K562 (cell line): ENCODE results near the gene WDFY2. TPM values are rescaled to one million over a fixed set of nuclear protein-coding genes. Genes with fewer than 3 reads are reported as not detected.
A peak's percentile ranks its signal among the peaks of the same experiment; 100 is the strongest.

Source experiments
- CBX2 ChIP-seq: fragments of 200-600 bp; sonication (generic); IDR thresholded peaks from one replicate; pipeline ENCODE4 v1.6.1; 2012; ENCODE audit warnings: mild to moderate bottlenecking, low read length, inconsistent platforms; ENCODE audit not compliant: insufficient read depth, poor library complexity, severe bottlenecking
- DNMT1 ChIP-seq: fragments of 450-650 bp; IDR thresholded peaks from 2 replicates; pipeline ENCODE4 v1.6.1; 2016; ENCODE audit warnings: antibody characterized with exemption, mild to moderate bottlenecking
- JUN ChIP-seq, 2 experiments: sonication (generic) in 1 of 2; formaldehyde crosslinking in 1 of 2; IDR thresholded peaks; 2 replicates each; pipeline versions ENCODE4 v1.6.1 to v1.8.0; 2012 to 2022; ENCODE audit warnings: borderline replicate concordance in 2 of 2, mild to moderate bottlenecking in 2 of 2, improper control_type of control experiment in 1 of 2, low read depth in 1 of 2, low read length in 1 of 2, missing genetic modification reagents in 1 of 2
- KHSRP ChIP-seq: fragments of 450-650 bp; IDR thresholded peaks from 2 replicates; pipeline ENCODE4 v1.6.1; 2017
- PHB ChIP-seq: fragments of 250-450 bp; sonication (Bioruptor Pico); IDR thresholded peaks from 2 replicates; pipeline ENCODE4 v1.5.0; 2021
- RBM34 ChIP-seq: fragments of 200-400 bp; formaldehyde crosslinking; IDR thresholded peaks from 2 replicates; pipeline ENCODE4 v1.6.1; 2018; ENCODE audit warnings: low read length, borderline replicate concordance; ENCODE audit not compliant: insufficient read depth
- SMAD2 ChIP-seq: fragments of 150-350 bp; IDR thresholded peaks from 2 replicates; pipeline ENCODE4 v1.6.1; 2014; ENCODE audit warnings: low read depth, mild to moderate bottlenecking, low read length
- ZFPM2 ChIP-seq: fragments of 250-450 bp; sonication (Bioruptor Pico); IDR thresholded peaks from 2 replicates; pipeline ENCODE4 v1.5.1; 2022; ENCODE audit warnings: mild to moderate bottlenecking
- ZNF140 ChIP-seq: fragments of 250-450 bp; sonication (Bioruptor Pico); IDR thresholded peaks from 2 replicates; pipeline ENCODE4 v1.8.0; 2021; ENCODE audit warnings: moderate library complexity, mild to moderate bottlenecking, inconsistent platforms
- ZNF274 ChIP-seq: IDR thresholded peaks from 2 replicates; pipeline ENCODE4 v1.6.1; 2011; ENCODE audit warnings: low read depth, mild to moderate bottlenecking, low read length, moderate library complexity, borderline replicate concordance
- ZNF668 ChIP-seq: fragments of 250-450 bp; sonication (Bioruptor Pico); IDR thresholded peaks from 2 replicates; pipeline ENCODE4 v1.8.0; 2022; ENCODE audit warnings: mild to moderate bottlenecking, inconsistent platforms
- polyA plus RNA-seq, 8 experiments: library from polyadenylated mRNA; depleted of rRNA in 4 of 8; stranded (reverse) in 5 of 8; unstranded in 3 of 8; fragments of >200 nt; fragmentation: Nextera tagmentation in 2 of 8; fragmentation: Illumina TruSeq in 1 of 8; extraction: Ambion mirVana in 2 of 8; extraction: Trizol in 1 of 8; gene quantifications; 2 replicates each; pipeline versions ENCODE4 v1.2.1 to v1.2.3, GENCODE V29; 2011 to 2014; ENCODE audit warnings: inconsistent platforms in 1 of 8, missing spikeins in 1 of 8
- total RNA-seq, 7 experiments: library from RNA; depleted of rRNA in 6 of 7; stranded (reverse); fragments of >200 nt in 6 of 7; fragmentation: Illumina TruSeq in 2 of 7; extraction: Trizol in 2 of 7; gene quantifications; 2 replicates each; pipeline versions ENCODE4 v1.2.1 to v1.2.3, GENCODE V29; 2011 to 2021; ENCODE audit warnings: low replicate concordance in 1 of 7
- TF ChIP-seq, protein P1 (sequence below): fragments of 200-600 bp; sonication (generic); IDR thresholded peaks from one replicate; pipeline ENCODE4 v1.6.1; 2012; ENCODE audit warnings: mild to moderate bottlenecking, low read depth, low read length, inconsistent platforms
- TF ChIP-seq, protein P2 (sequence below): sonication (generic); formaldehyde crosslinking; IDR thresholded peaks from 2 replicates; pipeline ENCODE4 v1.4.0; 2020; ENCODE audit warnings: mild to moderate bottlenecking, missing genetic modification reagents

Gene WDFY2
- total and polyA plus RNA-seq, 9 of the 15 experiments (the other 6 are each of a cell fraction or from before 2014, with no cell fraction given) = 0.66 to 6.4 (median 4.4) TPM

DNA sequence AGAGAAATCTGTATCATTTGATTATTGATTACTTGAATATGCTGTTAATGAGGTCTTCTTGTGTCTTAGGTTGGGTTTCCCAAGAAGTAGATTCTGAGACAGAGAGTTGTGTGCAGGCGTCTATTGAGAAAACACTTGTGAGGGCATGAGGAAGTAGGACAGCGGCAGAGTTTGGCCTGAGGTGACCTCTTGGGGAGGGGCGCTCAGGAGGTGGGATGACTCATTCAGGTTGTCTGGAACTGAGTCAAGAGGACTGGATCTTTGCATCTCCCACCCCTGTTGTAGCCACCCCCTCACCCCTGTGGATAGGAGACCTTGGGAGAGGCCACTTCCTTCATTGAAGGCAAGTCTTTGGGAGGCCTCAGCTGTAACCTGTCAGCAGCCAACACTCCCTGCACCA is 35.2 kb upstream of the WDFY2 start (continued):
- TF ChIP-seq, protein P1, sequence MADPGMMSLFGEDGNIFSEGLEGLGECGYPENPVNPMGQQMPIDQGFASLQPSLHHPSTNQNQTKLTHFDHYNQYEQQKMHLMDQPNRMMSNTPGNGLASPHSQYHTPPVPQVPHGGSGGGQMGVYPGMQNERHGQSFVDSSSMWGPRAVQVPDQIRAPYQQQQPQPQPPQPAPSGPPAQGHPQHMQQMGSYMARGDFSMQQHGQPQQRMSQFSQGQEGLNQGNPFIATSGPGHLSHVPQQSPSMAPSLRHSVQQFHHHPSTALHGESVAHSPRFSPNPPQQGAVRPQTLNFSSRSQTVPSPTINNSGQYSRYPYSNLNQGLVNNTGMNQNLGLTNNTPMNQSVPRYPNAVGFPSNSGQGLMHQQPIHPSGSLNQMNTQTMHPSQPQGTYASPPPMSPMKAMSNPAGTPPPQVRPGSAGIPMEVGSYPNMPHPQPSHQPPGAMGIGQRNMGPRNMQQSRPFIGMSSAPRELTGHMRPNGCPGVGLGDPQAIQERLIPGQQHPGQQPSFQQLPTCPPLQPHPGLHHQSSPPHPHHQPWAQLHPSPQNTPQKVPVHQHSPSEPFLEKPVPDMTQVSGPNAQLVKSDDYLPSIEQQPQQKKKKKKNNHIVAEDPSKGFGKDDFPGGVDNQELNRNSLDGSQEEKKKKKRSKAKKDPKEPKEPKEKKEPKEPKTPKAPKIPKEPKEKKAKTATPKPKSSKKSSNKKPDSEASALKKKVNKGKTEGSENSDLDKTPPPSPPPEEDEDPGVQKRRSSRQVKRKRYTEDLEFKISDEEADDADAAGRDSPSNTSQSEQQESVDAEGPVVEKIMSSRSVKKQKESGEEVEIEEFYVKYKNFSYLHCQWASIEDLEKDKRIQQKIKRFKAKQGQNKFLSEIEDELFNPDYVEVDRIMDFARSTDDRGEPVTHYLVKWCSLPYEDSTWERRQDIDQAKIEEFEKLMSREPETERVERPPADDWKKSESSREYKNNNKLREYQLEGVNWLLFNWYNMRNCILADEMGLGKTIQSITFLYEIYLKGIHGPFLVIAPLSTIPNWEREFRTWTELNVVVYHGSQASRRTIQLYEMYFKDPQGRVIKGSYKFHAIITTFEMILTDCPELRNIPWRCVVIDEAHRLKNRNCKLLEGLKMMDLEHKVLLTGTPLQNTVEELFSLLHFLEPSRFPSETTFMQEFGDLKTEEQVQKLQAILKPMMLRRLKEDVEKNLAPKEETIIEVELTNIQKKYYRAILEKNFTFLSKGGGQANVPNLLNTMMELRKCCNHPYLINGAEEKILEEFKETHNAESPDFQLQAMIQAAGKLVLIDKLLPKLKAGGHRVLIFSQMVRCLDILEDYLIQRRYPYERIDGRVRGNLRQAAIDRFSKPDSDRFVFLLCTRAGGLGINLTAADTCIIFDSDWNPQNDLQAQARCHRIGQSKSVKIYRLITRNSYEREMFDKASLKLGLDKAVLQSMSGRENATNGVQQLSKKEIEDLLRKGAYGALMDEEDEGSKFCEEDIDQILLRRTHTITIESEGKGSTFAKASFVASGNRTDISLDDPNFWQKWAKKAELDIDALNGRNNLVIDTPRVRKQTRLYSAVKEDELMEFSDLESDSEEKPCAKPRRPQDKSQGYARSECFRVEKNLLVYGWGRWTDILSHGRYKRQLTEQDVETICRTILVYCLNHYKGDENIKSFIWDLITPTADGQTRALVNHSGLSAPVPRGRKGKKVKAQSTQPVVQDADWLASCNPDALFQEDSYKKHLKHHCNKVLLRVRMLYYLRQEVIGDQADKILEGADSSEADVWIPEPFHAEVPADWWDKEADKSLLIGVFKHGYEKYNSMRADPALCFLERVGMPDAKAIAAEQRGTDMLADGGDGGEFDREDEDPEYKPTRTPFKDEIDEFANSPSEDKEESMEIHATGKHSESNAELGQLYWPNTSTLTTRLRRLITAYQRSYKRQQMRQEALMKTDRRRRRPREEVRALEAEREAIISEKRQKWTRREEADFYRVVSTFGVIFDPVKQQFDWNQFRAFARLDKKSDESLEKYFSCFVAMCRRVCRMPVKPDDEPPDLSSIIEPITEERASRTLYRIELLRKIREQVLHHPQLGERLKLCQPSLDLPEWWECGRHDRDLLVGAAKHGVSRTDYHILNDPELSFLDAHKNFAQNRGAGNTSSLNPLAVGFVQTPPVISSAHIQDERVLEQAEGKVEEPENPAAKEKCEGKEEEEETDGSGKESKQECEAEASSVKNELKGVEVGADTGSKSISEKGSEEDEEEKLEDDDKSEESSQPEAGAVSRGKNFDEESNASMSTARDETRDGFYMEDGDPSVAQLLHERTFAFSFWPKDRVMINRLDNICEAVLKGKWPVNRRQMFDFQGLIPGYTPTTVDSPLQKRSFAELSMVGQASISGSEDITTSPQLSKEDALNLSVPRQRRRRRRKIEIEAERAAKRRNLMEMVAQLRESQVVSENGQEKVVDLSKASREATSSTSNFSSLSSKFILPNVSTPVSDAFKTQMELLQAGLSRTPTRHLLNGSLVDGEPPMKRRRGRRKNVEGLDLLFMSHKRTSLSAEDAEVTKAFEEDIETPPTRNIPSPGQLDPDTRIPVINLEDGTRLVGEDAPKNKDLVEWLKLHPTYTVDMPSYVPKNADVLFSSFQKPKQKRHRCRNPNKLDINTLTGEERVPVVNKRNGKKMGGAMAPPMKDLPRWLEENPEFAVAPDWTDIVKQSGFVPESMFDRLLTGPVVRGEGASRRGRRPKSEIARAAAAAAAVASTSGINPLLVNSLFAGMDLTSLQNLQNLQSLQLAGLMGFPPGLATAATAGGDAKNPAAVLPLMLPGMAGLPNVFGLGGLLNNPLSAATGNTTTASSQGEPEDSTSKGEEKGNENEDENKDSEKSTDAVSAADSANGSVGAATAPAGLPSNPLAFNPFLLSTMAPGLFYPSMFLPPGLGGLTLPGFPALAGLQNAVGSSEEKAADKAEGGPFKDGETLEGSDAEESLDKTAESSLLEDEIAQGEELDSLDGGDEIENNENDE = no peak
- TF ChIP-seq ZNF274 = no peak
- TF ChIP-seq KHSRP = no peak
- TF ChIP-seq ZNF140 (CRISPR knock-in tag) = no peak
- no peak for TF ChIP-seq RBM34
- TF ChIP-seq, protein P2, sequence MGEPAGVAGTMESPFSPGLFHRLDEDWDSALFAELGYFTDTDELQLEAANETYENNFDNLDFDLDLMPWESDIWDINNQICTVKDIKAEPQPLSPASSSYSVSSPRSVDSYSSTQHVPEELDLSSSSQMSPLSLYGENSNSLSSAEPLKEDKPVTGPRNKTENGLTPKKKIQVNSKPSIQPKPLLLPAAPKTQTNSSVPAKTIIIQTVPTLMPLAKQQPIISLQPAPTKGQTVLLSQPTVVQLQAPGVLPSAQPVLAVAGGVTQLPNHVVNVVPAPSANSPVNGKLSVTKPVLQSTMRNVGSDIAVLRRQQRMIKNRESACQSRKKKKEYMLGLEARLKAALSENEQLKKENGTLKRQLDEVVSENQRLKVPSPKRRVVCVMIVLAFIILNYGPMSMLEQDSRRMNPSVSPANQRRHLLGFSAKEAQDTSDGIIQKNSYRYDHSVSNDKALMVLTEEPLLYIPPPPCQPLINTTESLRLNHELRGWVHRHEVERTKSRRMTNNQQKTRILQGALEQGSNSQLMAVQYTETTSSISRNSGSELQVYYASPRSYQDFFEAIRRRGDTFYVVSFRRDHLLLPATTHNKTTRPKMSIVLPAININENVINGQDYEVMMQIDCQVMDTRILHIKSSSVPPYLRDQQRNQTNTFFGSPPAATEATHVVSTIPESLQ = no peak
- no peak for TF ChIP-seq SMAD2
- TF ChIP-seq ZNF668 (CRISPR knock-in tag) = no peak
- TF ChIP-seq PHB = no peak
- TF ChIP-seq ZFPM2 (CRISPR knock-in tag) = no peak
- TF ChIP-seq DNMT1 = no peak
- no peak for TF ChIP-seq CBX2
- TF ChIP-seq JUN (IDR thresholded peaks at IDR 0.05; ENCODE audit: borderline replicate concordance, low read depth, low read length) = peak; percentile 85
- no peak for TF ChIP-seq JUN (CRISPR knock-in tag; IDR thresholded peaks at IDR 0.05; ENCODE audit: borderline replicate concordance)
